PC-3 (cell line): ENCODE measurements around the gene GNPTG. TPM values are rescaled to one million over a fixed set of nuclear protein-coding genes. Genes with fewer than 3 reads are reported as not detected.
"Not testable (repeated sequence)": the region's sequence is repeated elsewhere in the genome, so short reads cannot be mapped to it uniquely, and the experiment has no call there.

ENCODE experiments used
- ATAC-seq: fragments of 200-7000 bp; cut with Tn5 transposase; 2 replicates; pipeline ENCODE4 v1.9.1; 2020; ENCODE audit warnings: mild to moderate bottlenecking, moderate library complexity
- BruUV-seq: library from RNA; stranded (reverse); fragments of 400-500 nt; replicated peaks from 2 replicates; lab custom pipeline; 2021; lab: Mats Ljungman, UMichigan
- CTCF ChIA-PET: fragments of 300-600 bp; sonication (Branson Sonifier 250); formaldehyde crosslinking; loops from one replicate; lab custom pipeline; 2022; ENCODE audit warnings: antibody characterized with exemption; lab: Charles Lee
- POLR2A ChIA-PET: fragments of 300-600 bp; sonication (Branson Sonifier 250); formaldehyde crosslinking; loops from one replicate; lab custom pipeline; 2022; ENCODE audit warnings: antibody characterized with exemption; ENCODE audit not compliant: unreplicated experiment; lab: Charles Lee
- DNase-seq: peaks from one replicate; pipeline ENCODE4 v3.0.0-alpha.2; 2015
- H2AFZ ChIP-seq: fragments of 300-600 bp; sonication (generic); 2 replicates; pipeline ENCODE4 v1.6.0; 2016; ENCODE audit warnings: antibody characterized with exemption, low read length
- H3F3A ChIP-seq: fragments of 300-600 bp; sonication (generic); one replicate; pipeline ENCODE4 v1.6.0; 2017; ENCODE audit warnings: antibody characterized with exemption, low read length, control low read depth, mild to moderate bottlenecking; ENCODE audit not compliant: unreplicated experiment
- H3K27ac ChIP-seq: fragments of 300-600 bp; sonication (generic); 2 replicates; pipeline ENCODE4 v1.5.1; 2016; ENCODE audit warnings: mild to moderate bottlenecking, low read length
- H3K27me3 ChIP-seq: fragments of 300-600 bp; sonication (generic); 2 replicates; pipeline ENCODE4 v1.6.1; 2016; ENCODE audit warnings: low read length, mixed read lengths
- H3K36me3 ChIP-seq: fragments of 300-600 bp; sonication (generic); 2 replicates; pipeline ENCODE4 v1.6.1; 2016; ENCODE audit warnings: low read depth, mixed run types, low read length, mixed read lengths
- H3K4me1 ChIP-seq: fragments of 300-600 bp; sonication (generic); 2 replicates; pipeline ENCODE4 v1.5.1; 2016; ENCODE audit warnings: low read length; ENCODE audit not compliant: insufficient read depth
- H3K4me2 ChIP-seq: fragments of 300-600 bp; sonication (generic); 2 replicates; pipeline ENCODE4 v1.6.0; 2016; ENCODE audit warnings: low read length
- H3K4me3 ChIP-seq: fragments of 300-600 bp; sonication (generic); 2 replicates; pipeline ENCODE4 v1.5.1; 2016; ENCODE audit warnings: mild to moderate bottlenecking, low read length, mixed read lengths
- H3K79me2 ChIP-seq: fragments of 300-600 bp; sonication (generic); 2 replicates; pipeline ENCODE4 v1.6.1; 2017; ENCODE audit warnings: low read length, mixed read lengths
- H3K9ac ChIP-seq: fragments of 300-600 bp; sonication (generic); 2 replicates; pipeline ENCODE4 v1.6.0; 2016; ENCODE audit warnings: mild to moderate bottlenecking, low read length
- H3K9me2 ChIP-seq: fragments of 300-600 bp; sonication (generic); replicated peaks from 2 replicates; pipeline ENCODE4 v1.6.1; 2016; ENCODE audit warnings: mixed run types, low read length, mixed read lengths
- H3K9me3 ChIP-seq: fragments of 300-600 bp; sonication (generic); 2 replicates; pipeline ENCODE4 v1.6.1; 2016; ENCODE audit warnings: low read length, mixed read lengths
- H4K20me1 ChIP-seq: fragments of 300-600 bp; sonication (generic); 2 replicates; pipeline ENCODE4 v1.6.1; 2016; ENCODE audit warnings: low read length, mixed read lengths
- EZH2 ChIP-seq: fragments of 300-600 bp; sonication (generic); IDR thresholded peaks from one replicate; pipeline ENCODE4 v1.6.1; 2017; ENCODE audit warnings: antibody characterized with exemption, mild to moderate bottlenecking, low read length; ENCODE audit not compliant: unreplicated experiment
- EZH2phosphoT487 ChIP-seq: fragments of 300-600 bp; sonication (generic); IDR thresholded peaks from 2 replicates; pipeline ENCODE4 v1.6.1; 2018; ENCODE audit warnings: mild to moderate bottlenecking, antibody characterized with exemption, low read length, borderline replicate concordance
- intact Hi-C: fragments of 100-400 bp; cut with micrococcal nuclease; formaldehyde crosslinking; loops from 2 replicates; pipeline ENCODE4 v1.9.0; 2023
- total RNA-seq: library from RNA; depleted of rRNA; stranded (reverse); fragments of >200 nt; gene quantifications from 2 replicates; pipeline ENCODE4 v1.2.3, GENCODE V29; 2014
- TF ChIP-seq, protein P1 (sequence below): fragments of 300-600 bp; sonication (generic); conservative IDR thresholded peaks from 2 replicates; pipeline ENCODE4 v1.5.1; 2017; ENCODE audit warnings: antibody characterized with exemption, low read depth, mild to moderate bottlenecking, low read length

Gene GNPTG
- total RNA-seq, 1 experiment from 2014 or later = 36.3 TPM

DNA sequence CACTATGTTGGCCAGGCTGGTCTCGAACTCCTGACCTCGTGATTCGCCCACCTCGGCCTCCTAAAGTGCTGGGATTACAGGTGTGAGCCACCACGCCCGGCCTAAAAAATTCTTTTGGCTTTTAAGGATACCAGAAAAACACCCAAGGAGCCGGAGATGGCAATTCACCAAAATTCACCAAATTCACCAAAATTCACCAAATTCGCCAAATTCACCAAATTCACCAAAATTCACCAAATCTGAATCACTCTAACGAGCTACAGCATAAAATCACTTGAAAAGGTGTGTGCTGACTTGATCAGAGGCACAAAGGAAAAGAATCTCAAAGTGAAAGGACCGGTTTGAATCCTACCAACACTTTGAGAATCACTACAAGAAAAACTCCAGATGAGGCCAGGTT, 22.8 kb upstream of the GNPTG start:
- H3K79me2 ChIP-seq, ATAC-seq, H3K9me3 ChIP-seq, H3K36me3 ChIP-seq, H3K27me3 ChIP-seq, POLR2A ChIA-PET, intact Hi-C loops, H4K20me1 ChIP-seq, BruUV-seq, H3K9ac ChIP-seq, H3K4me3 ChIP-seq, H3F3A ChIP-seq, H2AFZ ChIP-seq, H3K27ac ChIP-seq, H3K9me2 ChIP-seq, H3K4me2 ChIP-seq, CTCF ChIA-PET, DNase-seq: not testable (repeated sequence)
- H3K4me1 ChIP-seq = peaks cover 12% of the 10 kb centered on the region; the same call in 1 of the 2 replicates

DNA sequence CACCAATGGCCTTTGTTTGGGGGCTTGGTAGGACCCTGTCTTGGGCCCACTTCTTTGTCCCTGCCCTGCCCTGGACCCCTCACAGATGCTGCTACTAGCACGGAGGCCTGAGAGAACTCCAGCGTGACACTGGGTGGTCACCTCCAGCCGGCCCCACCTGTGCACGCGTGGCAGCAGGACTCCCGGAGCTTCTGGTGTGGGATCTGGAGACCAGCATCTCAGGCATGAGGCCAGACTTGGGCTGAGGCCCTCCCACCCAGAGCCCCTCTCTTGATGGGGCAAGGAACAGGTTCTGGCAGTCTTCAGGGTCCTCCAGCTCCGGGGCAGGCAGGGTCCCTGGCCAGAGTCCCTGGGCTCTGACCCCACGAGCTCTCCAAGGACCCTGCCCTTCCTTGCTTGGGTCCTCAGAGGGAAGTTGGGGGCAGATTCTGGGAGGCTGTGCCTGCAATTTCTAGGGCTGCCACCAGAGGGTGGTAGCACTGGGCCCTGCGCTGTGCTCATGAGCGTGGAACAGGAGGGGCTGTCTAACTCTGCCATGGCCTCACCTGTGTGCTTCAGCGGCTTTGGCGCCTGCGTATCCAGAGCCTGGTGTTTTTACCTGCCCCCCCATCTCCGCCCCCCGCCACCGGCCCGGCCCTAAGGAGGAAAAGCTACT, 21.3 kb upstream of the GNPTG start:
- Histone ChIP-seq H3K4me3 (no peak overlapping the region), H3K79me2 (no peaks in the 10 kb centered on the region), H3K9me3 (no peaks in the 10 kb centered on the region), H3K4me1 (peaks cover 12% of the 10 kb centered on the region; the same call in 1 of the 2 replicates), H3F3A (no peaks in the 10 kb centered on the region), H3K9ac (no peak overlapping the region), H3K27me3 (no peaks in the 10 kb centered on the region), H3K36me3 (no peaks in the 10 kb centered on the region), H4K20me1 (no peaks in the 10 kb centered on the region), H3K4me2 (no peak overlapping the region), H2AFZ (no peak overlapping the region), H3K9me2 (no peaks in the 10 kb centered on the region), H3K27ac (no peak overlapping the region)
- DNase-seq = peak; percentile 57
- no TSS peak for BruUV-seq
- TF ChIP-seq, protein P1, sequence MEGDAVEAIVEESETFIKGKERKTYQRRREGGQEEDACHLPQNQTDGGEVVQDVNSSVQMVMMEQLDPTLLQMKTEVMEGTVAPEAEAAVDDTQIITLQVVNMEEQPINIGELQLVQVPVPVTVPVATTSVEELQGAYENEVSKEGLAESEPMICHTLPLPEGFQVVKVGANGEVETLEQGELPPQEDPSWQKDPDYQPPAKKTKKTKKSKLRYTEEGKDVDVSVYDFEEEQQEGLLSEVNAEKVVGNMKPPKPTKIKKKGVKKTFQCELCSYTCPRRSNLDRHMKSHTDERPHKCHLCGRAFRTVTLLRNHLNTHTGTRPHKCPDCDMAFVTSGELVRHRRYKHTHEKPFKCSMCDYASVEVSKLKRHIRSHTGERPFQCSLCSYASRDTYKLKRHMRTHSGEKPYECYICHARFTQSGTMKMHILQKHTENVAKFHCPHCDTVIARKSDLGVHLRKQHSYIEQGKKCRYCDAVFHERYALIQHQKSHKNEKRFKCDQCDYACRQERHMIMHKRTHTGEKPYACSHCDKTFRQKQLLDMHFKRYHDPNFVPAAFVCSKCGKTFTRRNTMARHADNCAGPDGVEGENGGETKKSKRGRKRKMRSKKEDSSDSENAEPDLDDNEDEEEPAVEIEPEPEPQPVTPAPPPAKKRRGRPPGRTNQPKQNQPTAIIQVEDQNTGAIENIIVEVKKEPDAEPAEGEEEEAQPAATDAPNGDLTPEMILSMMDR = peak; percentile 62
- TF ChIP-seq EZH2phosphoT487 (no peak), EZH2 (no peak)
- ChIA-PET POLR2A (no interaction called here), CTCF (interaction anchor here (0.5 to 0.6 kb wide), 5 partner anchors 19 to 390 kb away, joined by 3 to 16 read pairs (median 5); no protein-coding TSS in a partner anchor)
- intact Hi-C loops = no loop called here
- ATAC-seq = peak; percentile 34; the same call in 1 of the 2 replicates

DNA sequence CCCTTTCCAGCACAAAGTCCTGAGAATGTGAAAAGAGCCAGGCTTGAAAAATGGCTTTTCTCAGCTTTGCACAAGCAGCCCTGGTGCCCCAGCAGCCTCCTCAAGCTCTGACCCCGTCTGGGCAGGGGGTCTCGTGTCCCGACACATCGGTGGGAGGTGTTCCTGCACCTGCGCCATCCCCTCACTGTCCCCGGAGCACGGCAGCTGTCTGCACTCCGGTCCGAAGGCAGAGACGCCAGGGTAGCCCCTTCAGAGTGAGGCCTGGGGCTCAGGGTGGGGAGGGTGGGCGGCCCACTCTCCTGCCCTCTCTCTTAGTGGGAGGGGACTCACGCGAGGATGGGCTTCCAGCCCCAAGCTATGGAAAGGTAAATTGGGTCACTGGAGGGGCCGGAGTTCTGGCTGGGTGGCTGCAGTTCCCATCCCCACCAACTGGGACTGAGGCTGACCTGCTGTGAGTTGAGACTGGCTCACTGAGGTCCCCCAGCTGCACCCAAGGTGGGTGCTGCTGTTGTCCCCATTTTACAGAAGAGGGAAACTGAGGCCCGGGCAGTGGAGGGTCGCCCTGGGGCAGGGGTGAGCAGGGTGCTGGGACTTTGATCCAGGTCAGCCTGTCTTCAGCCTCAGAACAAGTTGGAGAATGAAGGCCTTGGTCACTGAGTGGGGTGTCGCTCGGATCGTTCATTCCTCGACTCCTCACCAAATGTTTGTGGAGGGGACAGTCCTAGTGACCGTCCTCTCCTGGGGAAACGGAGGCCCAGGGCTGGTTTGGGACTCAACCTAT, 20.6 kb upstream of the GNPTG start:
- Histone ChIP-seq H3F3A (no peaks in the 10 kb centered on the region), H3K4me2 (peak overlapping the region; percentile 62), H3K27ac (no peak overlapping the region), H3K9me3 (no peaks in the 10 kb centered on the region), H3K4me3 (peak overlapping the region; percentile 26; the same call in 1 of the 2 replicates), H3K4me1 (peaks cover 12% of the 10 kb centered on the region; the same call in 1 of the 2 replicates), H3K36me3 (no peaks in the 10 kb centered on the region), H3K9ac (no peak overlapping the region), H2AFZ (peak overlapping the region; percentile 45), H4K20me1 (no peaks in the 10 kb centered on the region), H3K79me2 (no peaks in the 10 kb centered on the region), H3K27me3 (no peaks in the 10 kb centered on the region), H3K9me2 (no peaks in the 10 kb centered on the region)
- intact Hi-C loops = no loop called here
- ChIA-PET CTCF (interaction anchor here (0.5 to 0.6 kb wide), 5 partner anchors 18 to 389 kb away, joined by 3 to 16 read pairs (median 5); no protein-coding TSS in a partner anchor), POLR2A (no interaction called here)
- DNase-seq (no peak), ATAC-seq (no peak)
- no peak for TF ChIP-seq EZH2
- TF ChIP-seq, protein P1 = no peak
- TF ChIP-seq EZH2phosphoT487 = no peak
- BruUV-seq = no TSS peak
